Activated CD4-positive, alpha-beta T cell treated with anti-CD3 and anti-CD28 coated beads, Interleukin-2, amount 50 U/mL, for 4 hours (primary cell): Measurements from ENCODE around the gene RCHY1.
"Not testable (repeated sequence)": the region's sequence is repeated elsewhere in the genome, so short reads cannot be mapped to it uniquely, and the experiment has no call there.

ENCODE experiments used
- DNase-seq, 2 experiments: peaks; one replicate each; pipeline ENCODE4 v3.0.0-alpha.2; 2020

The RCHY1 gene

GRCh38 chr4:75514949-75515612, 878 bp upstream of the RCHY1 start:
- DNase-seq, result no peak

- DNase-seq, result no peak
These were observed 575 bp downstream of the RCHY1 start for GRCh38 chr4:75513526-75514130.

- DNase-seq, result no peak
These were observed 1.6 kb downstream of the RCHY1 start for GRCh38 chr4:75512386-75513211.

GRCh38 chr4:75511841-75512240, 2.4 kb downstream of the RCHY1 start:
- DNase-seq, result no peak

GRCh38 chr4:75509592-75509991, 4.6 kb downstream of the RCHY1 start:
- DNase-seq, result not testable (repeated sequence)

- no peak for DNase-seq
These were observed 8.6 kb downstream of the RCHY1 start for GRCh38 chr4:75505630-75506029.

- DNase-seq, result no peak
These were observed 11.5 kb downstream of the RCHY1 start for GRCh38 chr4:75502671-75503070.

- no peak for DNase-seq
These were observed 14.3 kb downstream of the RCHY1 start for GRCh38 chr4:75499900-75500299.

GRCh38 chr4:75498041-75498440, 16.2 kb downstream of the RCHY1 start:
- no peak for DNase-seq

GRCh38 chr4:75497133-75497532, 17.1 kb downstream of the RCHY1 start:
- no peak for DNase-seq

- DNase-seq, result no peak
These were observed 17.8 kb downstream of the RCHY1 start for GRCh38 chr4:75496406-75496805.

GRCh38 chr4:75495476-75495875, 18.7 kb downstream of the RCHY1 start:
- DNase-seq, result no peak

GRCh38 chr4:75494563-75494962, 19.6 kb downstream of the RCHY1 start:
- no peak for DNase-seq

GRCh38 chr4:75490155-75490554, 24.0 kb downstream of the RCHY1 start:
- no peak for DNase-seq

GRCh38 chr4:75484190-75484589, 30.0 kb downstream of the RCHY1 start:
- DNase-seq, result no peak

- DNase-seq, result no peak
These were observed 37.0 kb downstream of the RCHY1 start for GRCh38 chr4:75477201-75477600.

- no peak for DNase-seq
These were observed 43.5 kb downstream of the RCHY1 start for GRCh38 chr4:75470738-75471137.

GRCh38 chr4:75469896-75470295, 44.3 kb downstream of the RCHY1 start:
- no peak for DNase-seq

GRCh38 chr4:75457365-75457764, 56.8 kb downstream of the RCHY1 start:
- no peak for DNase-seq

- no peak for DNase-seq
These were observed 80.1 kb downstream of the RCHY1 start for GRCh38 chr4:75434105-75434504.

- DNase-seq, result no peak
These were observed 81.5 kb downstream of the RCHY1 start for GRCh38 chr4:75432683-75433082.

GRCh38 chr4:75429208-75429607, 85.0 kb downstream of the RCHY1 start:
- no peak for DNase-seq
